ENCODE measurements around the gene IER5.

- TF ChIP-seq POLR2AphosphoS5 (IDR thresholded peaks at IDR 0.05) (no peak), CTCF (IDR thresholded peaks at IDR 0.05) (no peak), POLR2A (IDR thresholded peaks at IDR 0.05) (no peak)
Measured at GRCh38 chr1:181097242-181097641, 8.7 kb downstream of the IER5 start.
